ENCODE data around the gene CA5B. TPM values are rescaled to one million over a fixed set of nuclear protein-coding genes. Genes with fewer than 3 reads are reported as not detected.

CA5B gene
- total RNA-seq, 1 donor from 2014 or later, result 4.2 TPM

DNA sequence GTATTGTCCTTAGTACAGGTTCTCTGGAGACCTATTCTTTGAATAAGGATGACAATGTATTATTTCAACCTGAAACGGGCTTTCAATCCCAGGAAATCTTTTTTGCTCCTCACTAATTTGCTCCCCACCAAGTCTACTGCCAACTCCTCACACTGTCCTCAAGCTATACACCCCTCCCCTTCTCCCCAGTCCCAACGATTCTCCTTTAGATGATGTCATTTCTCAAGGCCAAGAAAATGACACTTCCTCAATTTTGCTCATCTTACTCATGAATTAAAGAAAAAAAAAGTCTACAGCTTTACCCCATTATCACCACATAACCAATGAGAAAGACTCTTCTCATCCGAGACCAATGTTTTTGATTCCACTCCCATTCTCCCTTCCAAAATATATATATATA, 96.0 kb downstream of the CA5B start:
- H3K27me3 ChIP-seq (ENCODE audit: control insufficient read depth in 3 of 3, insufficient read depth in 3 of 3, low read length in 3 of 3), result no peaks in the 10 kb centered on the region
- H3K4me3 ChIP-seq (ENCODE audit: low read length in 3 of 3), result no peak overlapping the region
- H3K4me1 ChIP-seq (ENCODE audit: control insufficient read depth in 3 of 3, insufficient read depth in 3 of 3, low read length in 3 of 3), result no peaks in the 10 kb centered on the region
- H3K36me3 ChIP-seq (ENCODE audit: control insufficient read depth in 3 of 3, insufficient read depth in 3 of 3, low read length in 3 of 3), result no peaks in the 10 kb centered on the region
- H3K9ac ChIP-seq (ENCODE audit: low read depth in 1 of 3, low read length in 3 of 3), result no peak overlapping the region
- no peaks in the 10 kb centered on the region for H3K9me3 ChIP-seq (ENCODE audit: control insufficient read depth in 3 of 3, low read length in 3 of 3)
- H3K27ac ChIP-seq (ENCODE audit: low read depth, low read length), result no peak overlapping the region

DNA sequence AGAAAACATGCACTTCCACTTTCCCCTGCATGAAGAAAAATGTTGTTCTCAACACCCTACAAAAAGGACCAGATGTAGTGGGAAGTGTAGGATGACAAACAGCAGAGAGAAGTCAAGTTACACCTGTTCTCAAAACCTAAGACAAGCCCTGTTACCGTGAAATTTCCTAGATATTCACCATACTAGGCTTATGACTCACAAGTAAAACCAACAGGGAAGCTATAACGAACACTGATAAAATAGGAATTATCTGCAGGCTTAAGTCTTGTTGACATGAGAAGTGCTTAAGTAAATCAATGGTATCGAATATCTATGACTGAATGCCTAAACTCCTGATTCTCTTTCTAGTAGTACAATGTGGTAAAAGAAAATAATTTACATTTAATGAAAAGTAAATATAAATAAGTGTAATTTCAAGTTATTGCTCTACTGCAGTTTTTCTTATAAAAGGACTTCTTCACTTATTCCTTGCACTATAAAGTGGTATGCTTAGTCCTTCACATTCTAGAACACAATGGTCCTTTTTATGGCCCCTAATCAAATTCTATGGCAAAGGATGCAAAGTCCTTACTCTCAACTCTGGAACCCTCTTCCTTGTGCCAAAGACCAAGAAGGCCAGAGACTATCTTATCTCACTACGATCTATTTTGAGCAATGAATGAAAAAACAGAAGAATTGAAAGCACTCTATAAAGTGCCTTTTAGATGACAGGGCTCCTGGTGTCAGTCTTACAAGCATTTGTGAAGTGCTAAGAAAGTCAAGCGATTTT, 96.9 kb downstream of the CA5B start:
- Histone ChIP-seq H3K36me3 (ENCODE audit: control insufficient read depth in 3 of 3, insufficient read depth in 3 of 3, low read length in 3 of 3) (peaks cover 0 to 3% (median 0%) of the 10 kb centered on the region in 3 donors), H3K27ac (ENCODE audit: low read depth, low read length) (no peak overlapping the region), H3K9ac (ENCODE audit: low read depth in 1 of 3, low read length in 3 of 3) (no peak overlapping the region), H3K9me3 (ENCODE audit: control insufficient read depth in 3 of 3, low read length in 3 of 3) (no peaks in the 10 kb centered on the region), H3K4me1 (ENCODE audit: control insufficient read depth in 3 of 3, insufficient read depth in 3 of 3, low read length in 3 of 3) (no peaks in the 10 kb centered on the region), H3K27me3 (ENCODE audit: control insufficient read depth in 3 of 3, insufficient read depth in 3 of 3, low read length in 3 of 3) (no peaks in the 10 kb centered on the region), H3K4me3 (ENCODE audit: low read length in 3 of 3) (no peak overlapping the region)

Small RNAs within 50 kb of the gene (small RNA-seq; reads per million reads assigned to genes)
- not detected for gene RF00409

Other genes with a start within 250 kb of the CA5B start
- 3.1 TPM for gene PIR, start 244.9 kb upstream of the CA5B start, total RNA-seq
- 3.1 TPM for gene BMX, start 237.5 kb upstream of the CA5B start, total RNA-seq
- gene ACE2, start 137.3 kb upstream of the CA5B start, total RNA-seq, result not detected
- not detected for gene CLTRN, start 73.5 kb upstream of the CA5B start, total RNA-seq
- gene ZRSR2, start 52.2 kb downstream of the CA5B start, total RNA-seq, result 2.6 TPM
- 28.2 TPM for gene AP1S2, start 116.5 kb downstream of the CA5B start, total RNA-seq

Measured in skeletal muscle tissue (tissue), 5 donors.